ENCODE data around the gene FARS2.

DNA sequence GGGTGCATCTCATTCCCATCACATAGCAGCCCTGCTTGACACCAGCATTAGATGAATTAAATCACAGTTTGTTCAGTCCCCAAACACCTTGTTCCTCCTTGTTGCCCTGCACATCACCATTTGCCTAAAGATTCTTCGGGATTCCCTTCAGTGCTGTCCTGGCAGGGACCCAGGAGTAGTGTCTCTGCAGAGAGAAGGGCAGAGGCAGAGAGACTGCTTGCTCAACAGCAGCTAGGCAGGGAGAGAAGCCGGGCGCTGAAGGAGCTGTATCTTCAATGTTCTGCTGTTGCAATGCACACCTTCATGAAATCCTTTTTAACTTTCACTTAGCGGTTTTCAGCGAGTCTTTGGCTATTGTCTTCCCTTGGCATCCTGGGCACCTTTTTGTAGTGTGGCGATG, 362.9 kb downstream of the FARS2 start:
- no peak for TF ChIP-seq POLR2A (IDR thresholded peaks at IDR 0.05; ENCODE audit: low read length)
- no peak for TF ChIP-seq GATA1 (IDR thresholded peaks at IDR 0.05; ENCODE audit: low read depth, low read length)
